Measurements from ENCODE around the gene USP25. TPM values are rescaled to one million over a fixed set of nuclear protein-coding genes. Genes with fewer than 3 reads are reported as not detected.

Gene USP25
- total and polyA plus RNA-seq, 8 donors = 37.2 to 51.9 (median 44.9) TPM

- Histone ChIP-seq H3K9me3 (peaks cover 0 to 4% of the 10 kb centered on the region in 2 donors), H3K4me1 (no peaks in the 10 kb centered on the region), H3K27me3 (no peaks in the 10 kb centered on the region), H3K36me3 (no peaks in the 10 kb centered on the region), H3K4me3 (no peak overlapping the region), H3K27ac (no peak overlapping the region)
- ATAC-seq (no peak), DNase-seq (no peak)
- intact Hi-C loops (cut with DNase I) = no loop called here
- TF ChIP-seq CTCF (IDR thresholded peaks at IDR 0.05) = no peak
Measured at GRCh38 chr21:15718711-15719110, 11.1 kb upstream of the USP25 start.

GRCh38 chr21:15719976-15720375 is 9.8 kb upstream of the USP25 start:
- Histone ChIP-seq H3K4me1 (no peaks in the 10 kb centered on the region), H3K27ac (no peak overlapping the region), H3K9me3 (peaks cover 0 to 4% of the 10 kb centered on the region in 2 donors), H3K4me3 (no peak overlapping the region), H3K36me3 (no peaks in the 10 kb centered on the region), H3K27me3 (no peaks in the 10 kb centered on the region)
- ATAC-seq (no peak), DNase-seq (no peak)
- TF ChIP-seq CTCF (IDR thresholded peaks at IDR 0.05) = no peak
- intact Hi-C loops (cut with DNase I) = no loop called here

GRCh38 chr21:15722591-15723324 is 7.0 kb upstream of the USP25 start:
- Histone ChIP-seq H3K27me3 (no peaks in the 10 kb centered on the region), H3K9me3 (peaks cover 0 to 4% of the 10 kb centered on the region in 2 donors), H3K4me1 (no peaks in the 10 kb centered on the region), H3K4me3 (no peak overlapping the region), H3K36me3 (no peaks in the 10 kb centered on the region), H3K27ac (no peak overlapping the region)
- peak; percentile 84 for ATAC-seq
- peak in 1 of 4 donors; percentile 39 for DNase-seq
- no peak for TF ChIP-seq CTCF (IDR thresholded peaks at IDR 0.05)
- intact Hi-C loops (cut with DNase I) = no loop called here

- no peak for TF ChIP-seq CTCF (IDR thresholded peaks at IDR 0.05)
- no peaks in the 10 kb centered on the region for H3K36me3 ChIP-seq
- no peak for DNase-seq
- no peak for ATAC-seq
- H3K27ac ChIP-seq = no peak overlapping the region
- peaks cover 0 to 5% of the 10 kb centered on the region in 2 donors for H3K4me1 ChIP-seq
- no peak overlapping the region for H3K4me3 ChIP-seq
- H3K9me3 ChIP-seq = peaks cover 0 to 4% of the 10 kb centered on the region in 2 donors
- intact Hi-C loops (cut with DNase I) = loop anchor here in 1 of 2 donors (5.0 kb wide), 1 partner anchor 101 kb away; no protein-coding TSS in a partner anchor
- H3K27me3 ChIP-seq = no peaks in the 10 kb centered on the region
Measured at GRCh38 chr21:15725949-15726348, 3.8 kb upstream of the USP25 start.

GRCh38 chr21:15728046-15728445 is 1.7 kb upstream of the USP25 start:
- no peak overlapping the region for H3K27ac ChIP-seq
- no peak overlapping the region for H3K4me3 ChIP-seq
- ATAC-seq = no peak
- no peak for DNase-seq
- H3K9me3 ChIP-seq = no peaks in the 10 kb centered on the region
- intact Hi-C loops (cut with DNase I) = loop anchor here in 1 of 2 donors (5.0 kb wide), 1 partner anchor 99 kb away; no protein-coding TSS in a partner anchor
- H3K4me1 ChIP-seq = peaks cover 0 to 26% of the 10 kb centered on the region in 2 donors
- H3K27me3 ChIP-seq = no peaks in the 10 kb centered on the region
- no peaks in the 10 kb centered on the region for H3K36me3 ChIP-seq
- TF ChIP-seq CTCF (IDR thresholded peaks at IDR 0.05) = no peak

Measured in left lung (tissue), 10 donors.